ENCODE results near the gene RDH12.
"Not testable (repeated sequence)": the region's sequence is repeated elsewhere in the genome, so short reads cannot be mapped to it uniquely, and the experiment has no call there.

Gene RDH12

GRCh38 chr14:67709346-67709745 lies 7.7 kb downstream of the RDH12 start:
- DNase-seq = not testable (repeated sequence)

DNA sequence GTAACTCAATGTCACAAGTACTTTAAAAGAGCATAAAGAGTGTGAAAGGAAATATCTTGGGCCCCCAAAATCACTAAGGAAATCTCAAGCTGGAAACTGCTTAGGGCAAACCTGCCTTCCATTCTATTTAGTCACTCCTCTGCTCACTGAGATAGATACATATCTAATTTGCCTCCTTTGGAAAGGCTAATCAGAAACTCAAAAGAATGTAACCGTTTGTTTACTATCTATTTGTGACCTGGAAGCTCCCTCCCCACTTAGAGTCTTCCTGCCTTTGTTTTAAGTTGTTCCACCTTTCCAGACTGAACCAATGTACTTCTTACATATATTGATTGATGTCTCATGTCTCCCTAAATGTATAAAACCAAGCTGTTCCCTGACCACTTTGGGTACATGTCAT lies 8.1 kb downstream of the RDH12 start:
- DNase-seq = not testable (repeated sequence)

DNA sequence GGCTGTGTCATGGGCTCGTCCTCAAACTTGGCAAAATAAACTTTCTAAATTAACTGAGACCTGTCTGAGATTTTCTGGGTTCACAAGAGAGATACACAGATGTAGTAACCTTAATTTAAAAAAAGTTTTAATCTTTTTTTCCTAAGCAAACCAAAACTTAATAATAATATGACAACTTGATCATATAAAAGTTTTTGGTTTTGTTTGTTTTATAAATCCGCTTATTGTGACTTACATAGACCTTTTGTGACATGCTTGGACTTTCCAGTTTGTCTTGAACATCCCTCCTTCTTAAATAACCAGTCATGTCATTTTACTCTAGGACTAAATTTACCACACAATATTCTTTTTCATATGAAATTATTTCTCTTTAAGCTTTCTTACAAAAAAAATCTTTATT lies 8.5 kb downstream of the RDH12 start:
- no peak for DNase-seq

DNA sequence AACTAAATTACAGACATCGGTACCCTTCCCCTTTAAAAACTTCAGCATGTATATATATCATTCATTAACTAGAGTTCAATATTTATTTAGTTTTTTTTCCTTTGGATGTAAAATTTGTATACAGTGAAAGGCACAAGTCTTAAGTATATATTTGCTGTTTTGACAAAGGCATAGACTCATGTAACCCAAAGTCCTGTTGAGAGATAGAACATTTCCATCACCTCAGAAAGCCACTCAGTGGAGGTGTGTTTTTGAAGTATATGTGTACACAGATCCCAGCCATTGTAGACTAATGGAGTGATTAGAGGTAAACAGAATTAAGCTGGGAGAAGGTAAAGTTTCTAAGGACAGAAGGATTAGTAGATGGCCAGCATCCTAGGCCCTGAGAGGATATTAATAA lies 15.4 kb downstream of the RDH12 start:
- no peak for DNase-seq

DNA sequence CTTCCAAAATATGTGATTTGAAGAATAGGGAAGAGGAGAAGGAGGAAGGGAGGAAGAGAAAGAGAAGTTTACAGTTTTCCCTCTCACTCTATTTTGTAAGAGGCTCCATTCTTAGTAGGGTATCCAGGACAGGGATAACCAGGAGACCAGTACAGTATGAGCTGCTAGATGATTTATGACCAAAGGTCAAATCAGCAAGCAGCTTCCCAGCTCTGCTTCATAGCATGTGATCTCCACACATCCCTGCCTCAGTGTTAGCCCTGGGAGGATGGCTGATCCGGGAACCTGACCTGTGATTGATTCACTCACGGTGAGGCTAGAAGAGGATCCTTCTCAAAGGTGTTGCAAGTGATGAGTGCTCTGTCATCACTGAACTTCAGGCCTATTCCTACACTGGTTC lies 16.6 kb downstream of the RDH12 start:
- DNase-seq = no peak

- not testable (repeated sequence) for DNase-seq
Observed at GRCh38 chr14:67719385-67719784, 17.7 kb downstream of the RDH12 start.

- no peak for DNase-seq
Observed at GRCh38 chr14:67719866-67720265, 18.2 kb downstream of the RDH12 start.

DNA sequence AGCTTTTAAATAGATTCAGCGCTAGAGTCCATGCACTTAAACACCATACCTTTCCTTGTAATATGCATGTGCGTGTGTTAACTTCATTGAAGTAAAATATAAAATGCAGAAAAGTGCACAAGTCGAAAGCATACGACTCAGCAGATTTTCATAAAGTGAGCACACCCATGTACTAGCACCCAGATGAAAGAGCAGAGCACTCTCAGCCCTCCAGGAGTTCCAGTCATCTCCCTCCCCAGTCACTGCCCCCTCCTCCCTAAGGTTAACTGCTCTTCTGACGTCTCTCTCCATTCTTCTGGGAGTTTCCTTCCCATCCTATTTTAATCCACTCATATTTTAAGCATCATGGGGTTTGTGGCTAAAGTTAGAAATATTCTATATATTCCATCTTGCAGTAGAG lies 20.2 kb downstream of the RDH12 start:
- DNase-seq = no peak

- no peak for DNase-seq
Observed at GRCh38 chr14:67722293-67722692, 20.6 kb downstream of the RDH12 start.

GRCh38 chr14:67725171-67725570 lies 23.5 kb downstream of the RDH12 start:
- DNase-seq = no peak

DNA sequence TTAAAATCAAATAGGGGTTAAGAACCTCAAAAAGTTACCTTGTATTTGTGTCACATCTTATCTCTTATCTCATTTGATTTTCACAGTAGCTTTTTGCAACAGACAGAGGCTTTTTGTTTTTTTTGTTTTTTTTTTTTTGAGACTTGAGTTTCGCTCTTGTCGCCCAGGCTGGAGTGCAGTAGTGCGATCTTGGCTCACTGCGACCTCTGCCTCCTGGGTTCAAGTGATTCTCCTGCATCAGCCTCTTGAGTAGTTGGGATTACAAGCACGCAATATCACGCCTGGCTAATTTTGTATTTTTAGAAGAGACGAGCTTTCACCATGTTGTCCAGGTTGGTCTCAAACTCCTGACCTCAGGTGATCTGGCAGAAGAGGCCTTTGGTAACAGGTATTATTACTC lies 25.7 kb downstream of the RDH12 start:
- DNase-seq = no peak

DNA sequence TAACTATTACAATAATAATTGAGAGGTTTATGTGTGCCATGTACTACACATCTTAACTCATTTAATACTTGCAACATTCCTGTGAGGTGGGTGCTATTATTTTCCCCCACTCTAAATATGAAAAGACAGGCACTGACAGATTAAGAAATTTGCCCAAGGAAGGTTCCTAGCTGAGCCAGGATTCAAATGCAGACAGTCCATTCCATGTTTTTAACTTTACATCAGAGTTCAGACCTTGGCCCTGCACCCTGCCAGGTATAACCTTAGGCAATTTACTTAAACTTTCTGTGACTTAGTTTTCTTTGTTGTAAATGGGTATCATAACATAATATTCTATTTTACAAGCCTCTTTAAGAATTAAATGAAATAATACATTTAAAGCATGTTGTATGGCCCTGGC lies 26.6 kb downstream of the RDH12 start:
- no peak for DNase-seq

DNA sequence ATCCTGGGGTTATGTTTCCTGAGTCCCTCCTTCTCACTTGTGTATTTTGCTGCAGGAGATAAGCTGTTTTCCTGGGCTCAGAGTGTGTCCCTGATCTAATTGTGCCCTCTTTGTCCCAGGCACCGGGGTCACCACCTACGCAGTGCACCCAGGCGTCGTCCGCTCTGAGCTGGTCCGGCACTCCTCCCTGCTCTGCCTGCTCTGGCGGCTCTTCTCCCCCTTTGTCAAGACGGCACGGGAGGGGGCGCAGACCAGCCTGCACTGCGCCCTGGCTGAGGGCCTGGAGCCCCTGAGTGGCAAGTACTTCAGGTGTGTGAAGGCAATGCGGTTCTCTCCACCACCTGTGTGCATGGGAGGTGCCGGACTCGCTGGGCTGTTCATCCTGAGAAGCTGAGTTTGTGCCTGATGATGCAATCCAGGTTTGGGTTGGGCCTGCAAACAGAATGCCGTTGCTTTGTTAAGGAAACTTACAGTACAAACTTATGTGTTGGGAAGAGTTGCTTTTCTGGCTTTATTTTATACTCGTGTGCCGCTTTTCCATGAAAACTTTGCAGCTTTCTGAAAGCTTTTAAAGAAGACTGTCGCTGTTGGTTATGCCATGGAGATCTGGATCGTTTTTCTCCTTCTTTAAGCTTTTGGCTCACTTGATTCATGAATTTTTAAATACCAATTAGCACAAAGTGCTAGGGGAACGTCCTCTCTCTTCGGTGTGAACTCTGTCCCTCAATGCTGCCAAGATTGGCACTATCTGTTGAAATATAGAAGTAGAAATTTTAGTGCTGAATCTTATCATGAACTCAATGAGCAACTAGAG lies 27.6 kb downstream of the RDH12 start:
- no peak for DNase-seq

DNA sequence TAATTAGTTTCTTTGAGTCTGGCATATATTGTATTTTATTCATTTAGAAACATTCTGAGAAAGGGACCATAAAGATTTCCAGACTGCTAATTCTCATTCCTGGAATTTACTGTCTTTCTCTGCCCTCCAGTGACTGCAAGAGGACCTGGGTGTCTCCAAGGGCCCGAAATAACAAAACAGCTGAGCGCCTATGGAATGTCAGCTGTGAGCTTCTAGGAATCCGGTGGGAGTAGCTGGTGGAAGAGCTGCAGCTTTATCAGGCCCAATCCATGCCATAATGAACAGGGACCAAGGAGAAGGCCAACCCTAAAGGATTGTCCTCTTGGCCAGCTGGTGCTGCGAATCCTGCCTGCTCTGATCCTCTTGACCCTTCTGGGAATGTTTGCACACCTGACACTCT lies 31.9 kb downstream of the RDH12 start:
- DNase-seq = no peak

DNA sequence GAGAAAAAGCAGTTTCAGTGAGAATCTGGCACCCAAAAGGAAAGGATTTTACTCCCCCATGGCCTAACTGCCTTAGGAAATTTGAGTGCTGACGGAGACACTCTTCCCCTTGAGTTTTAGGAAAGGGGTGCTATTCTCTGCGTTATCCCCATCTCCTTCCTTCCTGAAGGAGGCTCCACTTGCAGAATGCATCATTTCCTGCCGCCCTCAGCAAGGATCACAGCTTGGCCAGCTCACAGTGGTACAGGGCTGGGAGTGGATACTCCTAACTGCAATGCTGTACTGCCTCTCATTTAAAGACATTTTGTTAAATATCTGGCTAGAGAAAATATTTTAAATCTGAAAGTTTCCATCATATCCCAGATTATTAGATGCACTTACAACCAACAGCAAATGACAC lies 33.0 kb downstream of the RDH12 start:
- DNase-seq = no peak

DNA sequence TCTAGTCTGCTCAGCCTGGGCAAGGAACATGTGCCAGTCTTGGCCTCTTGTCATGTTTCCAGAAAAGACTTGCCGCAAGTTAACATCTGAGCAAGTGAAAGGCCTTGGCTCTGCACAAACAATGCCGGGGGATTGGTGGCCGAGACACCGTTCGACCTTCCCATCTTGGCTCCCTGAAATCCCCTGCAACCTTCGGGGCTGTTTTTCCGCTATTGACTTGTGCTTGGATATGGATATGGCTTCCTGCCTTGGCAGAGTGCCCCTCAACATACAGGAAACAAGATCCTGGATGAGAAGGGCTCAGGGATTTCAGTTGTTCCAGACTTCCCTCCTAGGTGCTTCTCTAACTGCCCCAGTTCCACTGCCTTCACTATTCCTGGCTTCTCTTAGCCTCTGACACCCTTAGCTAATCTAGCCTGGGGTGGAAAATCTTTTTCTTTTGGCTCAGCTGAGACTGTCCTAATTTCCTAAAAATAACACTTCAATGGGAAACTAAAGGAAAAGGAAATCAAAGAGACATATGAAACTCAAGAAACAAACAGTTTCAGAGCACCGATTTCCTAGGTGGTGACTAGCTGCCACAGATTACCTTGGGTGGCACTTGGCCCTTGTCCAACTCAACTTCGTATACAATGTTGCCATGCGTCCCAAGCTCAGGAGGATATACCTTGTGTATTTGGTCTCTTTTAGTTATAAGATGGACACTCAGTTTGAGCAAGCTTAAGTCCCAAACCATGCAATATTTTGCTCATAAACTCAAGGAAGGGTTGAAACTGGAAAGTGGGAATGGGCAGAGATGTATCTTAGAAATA lies 33.9 kb downstream of the RDH12 start:
- DNase-seq = no peak

DNA sequence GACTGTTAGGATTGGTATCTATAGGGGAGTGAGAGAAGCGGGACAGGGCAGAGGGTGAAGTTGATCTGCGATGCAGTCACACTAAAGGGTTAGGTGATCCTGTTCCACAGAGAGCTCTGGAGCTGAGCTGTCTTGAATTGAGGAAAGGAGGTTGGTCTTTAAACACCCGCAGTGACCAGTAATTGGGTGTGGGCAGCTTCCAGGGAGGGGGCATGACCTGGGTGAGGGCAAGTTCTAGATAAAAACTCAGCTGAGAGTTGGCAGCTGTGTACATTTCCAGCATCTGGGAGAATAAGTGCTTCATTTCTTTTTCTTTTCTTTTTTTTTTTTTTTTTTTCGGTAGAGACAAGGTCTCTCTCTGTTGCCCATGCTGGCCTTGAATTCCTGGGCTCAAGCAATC lies 35.1 kb downstream of the RDH12 start:
- no peak for DNase-seq

DNA sequence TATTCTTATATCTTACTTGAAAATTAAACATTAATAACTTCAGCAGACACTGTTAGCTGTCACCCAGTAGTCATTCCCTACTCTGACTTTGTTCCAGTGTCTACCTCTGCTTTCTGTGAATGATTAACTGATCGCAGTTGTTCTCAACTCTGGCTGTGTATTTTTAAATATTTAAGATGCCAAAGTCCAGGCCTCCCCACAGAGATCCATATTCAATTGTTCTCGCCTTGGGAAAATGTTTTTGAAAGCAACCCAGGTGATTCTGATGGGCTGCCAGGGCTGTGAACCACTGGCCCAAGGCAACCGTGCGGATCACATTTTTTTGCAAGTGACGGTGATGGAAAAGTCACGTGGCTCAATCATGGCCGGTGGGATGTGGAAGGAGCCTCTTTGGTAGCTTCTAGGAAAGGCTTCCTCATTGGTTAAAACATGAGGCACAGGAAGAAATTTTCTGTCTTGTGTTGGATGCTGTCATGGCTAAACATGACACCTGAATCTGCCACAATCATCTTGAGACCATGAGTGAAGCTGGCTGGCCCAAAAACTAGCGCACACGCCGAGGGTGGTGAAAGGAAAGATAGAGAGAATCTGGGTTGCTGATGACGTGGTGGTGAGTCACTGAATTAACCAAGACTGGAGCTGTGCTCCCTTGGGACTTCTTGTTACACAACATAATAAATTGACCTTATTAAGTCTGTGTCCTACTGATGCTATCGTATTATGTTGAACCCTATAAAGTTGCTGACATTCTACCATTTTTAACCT lies 37.2 kb downstream of the RDH12 start:
- DNase-seq = peak; percentile 39

DNA sequence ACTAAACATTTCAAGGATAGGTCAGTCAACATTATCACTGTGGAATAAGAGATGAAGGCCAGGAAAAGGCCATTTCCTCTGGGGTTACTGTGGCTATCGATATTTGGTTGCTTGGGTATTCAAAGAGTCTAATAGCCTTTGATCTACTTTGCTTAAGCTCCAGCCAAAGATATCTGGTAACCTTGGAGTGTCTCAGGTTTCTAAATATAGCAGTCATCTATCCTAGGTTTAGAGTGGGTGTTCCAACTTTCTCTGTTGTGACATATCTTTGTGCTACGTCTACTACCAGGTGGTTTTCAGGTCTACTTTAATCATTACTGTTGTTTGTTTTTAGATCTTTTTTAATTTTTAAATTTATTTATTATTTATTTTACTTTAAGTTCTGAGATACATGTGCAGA lies 42.4 kb downstream of the RDH12 start:
- DNase-seq = no peak

GRCh38 chr14:67746927-67747326 lies 45.2 kb downstream of the RDH12 start:
- no peak for DNase-seq

- DNase-seq = no peak
Observed at GRCh38 chr14:67748312-67748711, 46.6 kb downstream of the RDH12 start.

- DNase-seq = no peak
Observed at GRCh38 chr14:67749341-67750084, 47.8 kb downstream of the RDH12 start.

GRCh38 chr14:67756496-67756895 lies 54.8 kb downstream of the RDH12 start:
- DNase-seq = no peak

All from GOT3 (cell line).